HG02759 (cell line): ENCODE data around the gene SVIL.
"Not testable (repeated sequence)": the region's sequence is repeated elsewhere in the genome, so short reads cannot be mapped to it uniquely, and the experiment has no call there.

Experiments used
- ATAC-seq: cut with Tn5 transposase; IDR thresholded peaks from one replicate; pipeline ENCODE4 v1.9.1; 2021; ENCODE audit warnings: mild to moderate bottlenecking, moderate library complexity; ENCODE audit not compliant: unreplicated experiment

Gene SVIL

GRCh38 chr10:29579455-29579970 lies 55.3 kb downstream of the SVIL start:
- ATAC-seq, result no peak

GRCh38 chr10:29578457-29578856 lies 56.3 kb downstream of the SVIL start:
- no peak for ATAC-seq

GRCh38 chr10:29576681-29577080 lies 58.1 kb downstream of the SVIL start:
- ATAC-seq, result no peak

- no peak for ATAC-seq
Observed at GRCh38 chr10:29575098-29575455, 59.7 kb downstream of the SVIL start.

GRCh38 chr10:29574212-29575097 lies 60.3 kb downstream of the SVIL start:
- not testable (repeated sequence) for ATAC-seq

- ATAC-seq, result not testable (repeated sequence)
Observed at GRCh38 chr10:29570248-29570647, 64.5 kb downstream of the SVIL start.

- no peak for ATAC-seq
Observed at GRCh38 chr10:29569795-29570194, 65.0 kb downstream of the SVIL start.

GRCh38 chr10:29567003-29567402 lies 67.8 kb downstream of the SVIL start:
- ATAC-seq, result no peak

GRCh38 chr10:29566209-29566608 lies 68.6 kb downstream of the SVIL start:
- not testable (repeated sequence) for ATAC-seq

- no peak for ATAC-seq
Observed at GRCh38 chr10:29563420-29564035, 71.2 kb downstream of the SVIL start.

GRCh38 chr10:29563006-29563405 lies 71.8 kb downstream of the SVIL start:
- ATAC-seq, result peak; percentile 64

- ATAC-seq, result no peak
Observed at GRCh38 chr10:29559996-29560395, 74.8 kb downstream of the SVIL start.

- no peak for ATAC-seq
Observed at GRCh38 chr10:29557665-29558064, 77.1 kb downstream of the SVIL start.

GRCh38 chr10:29555746-29556481 lies 78.9 kb downstream of the SVIL start:
- ATAC-seq, result no peak

GRCh38 chr10:29555091-29555745 lies 79.6 kb downstream of the SVIL start:
- no peak for ATAC-seq

GRCh38 chr10:29554660-29555059 lies 80.1 kb downstream of the SVIL start:
- no peak for ATAC-seq

- ATAC-seq, result no peak
Observed at GRCh38 chr10:29553544-29554250, 81.1 kb downstream of the SVIL start.

GRCh38 chr10:29553116-29553515 lies 81.7 kb downstream of the SVIL start:
- not testable (repeated sequence) for ATAC-seq

- not testable (repeated sequence) for ATAC-seq
Observed at GRCh38 chr10:29549493-29549892, 85.3 kb downstream of the SVIL start.

- ATAC-seq, result no peak
Observed at GRCh38 chr10:29546773-29547313, 87.9 kb downstream of the SVIL start.
